Measurements from ENCODE around the gene CCT3.

The CCT3 gene

DNA sequence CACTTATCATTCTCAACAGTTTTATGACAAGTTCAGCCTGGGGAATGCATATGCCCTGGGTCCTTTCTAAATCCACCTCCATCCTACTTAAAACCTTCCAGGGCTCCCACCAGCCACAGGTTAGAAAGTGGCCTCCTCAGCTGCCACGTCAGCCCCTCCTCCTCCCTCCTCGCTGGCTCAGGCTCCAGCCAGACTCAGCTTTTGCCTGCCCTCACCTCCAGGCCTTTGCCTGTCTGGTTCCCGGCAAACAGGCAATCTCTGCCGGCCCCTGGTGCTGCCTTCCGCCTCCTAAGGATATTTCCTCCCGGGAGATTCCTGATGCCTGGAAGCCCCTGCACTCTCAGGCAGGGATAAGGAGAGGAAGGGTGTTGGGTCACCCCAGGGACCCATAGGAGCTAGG lies 40.5 kb upstream of the CCT3 start:
- no peaks in the 10 kb centered on the region for H3K9me3 ChIP-seq
- TF ChIP-seq, protein P1, sequence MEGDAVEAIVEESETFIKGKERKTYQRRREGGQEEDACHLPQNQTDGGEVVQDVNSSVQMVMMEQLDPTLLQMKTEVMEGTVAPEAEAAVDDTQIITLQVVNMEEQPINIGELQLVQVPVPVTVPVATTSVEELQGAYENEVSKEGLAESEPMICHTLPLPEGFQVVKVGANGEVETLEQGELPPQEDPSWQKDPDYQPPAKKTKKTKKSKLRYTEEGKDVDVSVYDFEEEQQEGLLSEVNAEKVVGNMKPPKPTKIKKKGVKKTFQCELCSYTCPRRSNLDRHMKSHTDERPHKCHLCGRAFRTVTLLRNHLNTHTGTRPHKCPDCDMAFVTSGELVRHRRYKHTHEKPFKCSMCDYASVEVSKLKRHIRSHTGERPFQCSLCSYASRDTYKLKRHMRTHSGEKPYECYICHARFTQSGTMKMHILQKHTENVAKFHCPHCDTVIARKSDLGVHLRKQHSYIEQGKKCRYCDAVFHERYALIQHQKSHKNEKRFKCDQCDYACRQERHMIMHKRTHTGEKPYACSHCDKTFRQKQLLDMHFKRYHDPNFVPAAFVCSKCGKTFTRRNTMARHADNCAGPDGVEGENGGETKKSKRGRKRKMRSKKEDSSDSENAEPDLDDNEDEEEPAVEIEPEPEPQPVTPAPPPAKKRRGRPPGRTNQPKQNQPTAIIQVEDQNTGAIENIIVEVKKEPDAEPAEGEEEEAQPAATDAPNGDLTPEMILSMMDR (IDR thresholded peaks at IDR 0.05) = no peak
- H3K36me3 ChIP-seq = no peaks in the 10 kb centered on the region
- H3K27ac ChIP-seq = no peak overlapping the region
- H3K4me3 ChIP-seq (ENCODE audit: low read depth in 1 of 2, low read length in 1 of 2) = no peak overlapping the region
- H3K4me1 ChIP-seq (ENCODE audit: control insufficient read depth in 1 of 2, insufficient read depth in 1 of 2, low read depth in 1 of 2, low read length in 1 of 2) = no peaks in the 10 kb centered on the region
- H3K27me3 ChIP-seq = peaks cover 38% of the 10 kb centered on the region

DNA sequence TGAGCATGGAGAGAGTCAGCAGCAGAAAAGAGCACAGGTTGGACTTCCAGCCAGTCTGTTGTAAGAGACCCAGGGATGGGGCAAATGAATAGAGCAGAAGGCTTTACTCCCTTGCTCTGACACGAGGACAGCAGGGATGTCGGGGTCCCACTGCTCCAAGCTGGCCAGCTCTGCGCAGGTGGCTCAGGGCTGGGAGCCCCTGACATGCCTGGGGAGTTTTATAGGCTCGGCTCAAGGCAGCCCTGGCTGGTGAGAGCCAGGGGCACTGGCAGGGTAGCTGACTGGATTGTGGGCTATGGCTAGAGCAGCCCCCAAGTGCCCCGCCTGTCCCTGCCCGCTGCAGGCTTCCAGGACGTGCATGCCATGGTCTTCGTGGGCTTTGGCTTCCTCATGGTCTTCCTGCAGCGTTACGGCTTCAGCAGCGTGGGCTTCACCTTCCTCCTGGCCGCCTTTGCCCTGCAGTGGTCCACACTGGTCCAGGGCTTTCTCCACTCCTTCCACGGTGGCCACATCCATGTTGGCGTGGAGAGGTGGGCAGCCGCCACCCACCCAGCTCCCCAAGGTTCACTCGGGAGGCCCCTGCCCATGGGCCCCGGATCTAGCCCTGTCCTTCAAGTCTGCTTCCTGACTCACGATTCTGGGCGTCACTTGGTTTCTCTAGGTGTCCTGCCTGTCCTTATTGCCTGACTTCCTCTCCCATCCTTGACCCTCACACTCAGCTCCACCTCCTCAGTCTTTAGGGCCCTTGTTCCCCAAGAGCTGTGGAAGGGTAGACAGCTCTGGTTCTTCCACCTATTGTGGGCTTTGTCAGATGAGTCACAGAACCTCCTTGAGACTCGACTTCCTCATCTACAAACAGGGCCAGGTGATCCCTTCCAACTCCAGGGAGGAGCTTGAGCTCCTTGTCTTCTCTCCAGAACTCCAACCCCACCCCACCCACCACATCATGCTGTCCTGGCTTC lies 39.1 kb upstream of the CCT3 start:
- H3K4me1 ChIP-seq (ENCODE audit: control insufficient read depth in 1 of 2, insufficient read depth in 1 of 2, low read depth in 1 of 2, low read length in 1 of 2) = no peaks in the 10 kb centered on the region
- H3K36me3 ChIP-seq = no peaks in the 10 kb centered on the region
- H3K4me3 ChIP-seq (ENCODE audit: low read depth in 1 of 2, low read length in 1 of 2) = no peak overlapping the region
- H3K27ac ChIP-seq = no peak overlapping the region
- no peaks in the 10 kb centered on the region for H3K9me3 ChIP-seq
- peaks cover 45% of the 10 kb centered on the region for H3K27me3 ChIP-seq
- TF ChIP-seq, protein P1 (IDR thresholded peaks at IDR 0.05) = no peak

GRCh38 chr1:156376146-156376545 lies 38.1 kb upstream of the CCT3 start:
- Histone ChIP-seq H3K9me3 (no peaks in the 10 kb centered on the region), H3K36me3 (no peaks in the 10 kb centered on the region), H3K27me3 (peaks cover 49% of the 10 kb centered on the region), H3K27ac (no peak overlapping the region), H3K4me1 (ENCODE audit: control insufficient read depth in 1 of 2, insufficient read depth in 1 of 2, low read depth in 1 of 2, low read length in 1 of 2) (no peaks in the 10 kb centered on the region), H3K4me3 (ENCODE audit: low read depth in 1 of 2, low read length in 1 of 2) (no peak overlapping the region)
- TF ChIP-seq, protein P1 (IDR thresholded peaks at IDR 0.05) = no peak

DNA sequence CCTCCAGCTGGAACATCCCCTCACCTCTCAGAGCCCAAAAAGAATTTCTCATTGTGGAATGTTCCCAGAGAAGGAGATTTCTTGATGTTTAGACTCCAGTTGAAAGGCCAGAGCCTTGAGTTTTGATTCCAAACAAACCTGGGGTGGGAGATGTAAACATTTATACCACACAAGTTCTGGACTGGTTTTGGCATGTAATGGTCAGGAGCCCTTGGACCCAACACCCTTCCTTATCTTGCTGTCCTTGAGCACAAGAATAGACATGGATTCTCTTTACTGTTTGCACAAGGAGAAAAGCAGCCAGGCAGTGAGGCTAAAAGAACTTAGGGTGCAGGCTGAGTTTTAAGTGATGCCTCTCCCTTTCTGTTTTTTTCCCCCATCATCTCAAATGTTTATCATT lies 35.5 kb upstream of the CCT3 start:
- Histone ChIP-seq H3K27me3 (peaks cover 71% of the 10 kb centered on the region), H3K27ac (no peak overlapping the region), H3K9me3 (no peaks in the 10 kb centered on the region), H3K4me3 (ENCODE audit: low read depth in 1 of 2, low read length in 1 of 2) (no peak overlapping the region), H3K36me3 (no peaks in the 10 kb centered on the region), H3K4me1 (ENCODE audit: control insufficient read depth in 1 of 2, insufficient read depth in 1 of 2, low read depth in 1 of 2, low read length in 1 of 2) (peaks cover 6 to 7% of the 10 kb centered on the region in 2 experiments)
- TF ChIP-seq, protein P1 (IDR thresholded peaks at IDR 0.05) = no peak

GRCh38 chr1:156372876-156373275 lies 34.8 kb upstream of the CCT3 start:
- Histone ChIP-seq H3K27ac (no peak overlapping the region), H3K9me3 (no peaks in the 10 kb centered on the region), H3K27me3 (peaks cover 74% of the 10 kb centered on the region), H3K4me3 (ENCODE audit: low read depth in 1 of 2, low read length in 1 of 2) (no peak overlapping the region), H3K36me3 (no peaks in the 10 kb centered on the region), H3K4me1 (ENCODE audit: control insufficient read depth in 1 of 2, insufficient read depth in 1 of 2, low read depth in 1 of 2, low read length in 1 of 2) (peaks cover 6 to 7% of the 10 kb centered on the region in 2 experiments)
- TF ChIP-seq, protein P1 (IDR thresholded peaks at IDR 0.05) = no peak
